Measurements from ENCODE around the gene NRG2. TPM values are rescaled to one million over a fixed set of nuclear protein-coding genes. Genes with fewer than 3 reads are reported as not detected.
A peak's percentile ranks its signal among the peaks of the same experiment; 100 is the strongest.

NRG2 gene
- total RNA-seq, 1 donor from 2014 or later, result 1.4 TPM

DNA sequence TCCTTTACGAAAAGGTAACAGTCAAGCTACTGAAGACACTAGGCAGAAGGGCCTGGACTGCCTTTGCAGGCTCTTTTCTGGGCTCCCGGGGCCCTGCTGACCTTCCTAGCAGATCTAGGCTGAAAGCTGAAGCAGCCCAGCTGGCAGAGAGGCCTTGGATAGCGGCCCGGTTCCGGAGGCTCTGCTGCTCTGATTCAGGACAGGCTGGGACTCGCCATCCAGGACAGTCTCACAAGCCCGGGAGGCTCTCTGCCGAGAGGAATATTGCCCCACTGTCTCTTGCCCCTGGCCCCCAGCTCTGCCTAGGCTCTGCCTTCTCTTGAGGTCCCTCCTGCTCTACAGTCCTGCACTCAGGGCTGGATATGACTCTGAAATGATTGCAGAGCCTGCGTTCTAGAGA is 179.7 kb downstream of the NRG2 start:
- Mint-ChIP-seq H3K27me3 (peaks cover 36% of the 10 kb centered on the region), H3K36me3 (no peaks in the 10 kb centered on the region), H3K4me3 (no peak overlapping the region), H3K27ac (no peak overlapping the region), H3K4me1 (ENCODE audit: unreplicated experiment) (no peaks in the 10 kb centered on the region), H3K9me3 (no peaks in the 10 kb centered on the region)
- TF ChIP-seq, protein P1, sequence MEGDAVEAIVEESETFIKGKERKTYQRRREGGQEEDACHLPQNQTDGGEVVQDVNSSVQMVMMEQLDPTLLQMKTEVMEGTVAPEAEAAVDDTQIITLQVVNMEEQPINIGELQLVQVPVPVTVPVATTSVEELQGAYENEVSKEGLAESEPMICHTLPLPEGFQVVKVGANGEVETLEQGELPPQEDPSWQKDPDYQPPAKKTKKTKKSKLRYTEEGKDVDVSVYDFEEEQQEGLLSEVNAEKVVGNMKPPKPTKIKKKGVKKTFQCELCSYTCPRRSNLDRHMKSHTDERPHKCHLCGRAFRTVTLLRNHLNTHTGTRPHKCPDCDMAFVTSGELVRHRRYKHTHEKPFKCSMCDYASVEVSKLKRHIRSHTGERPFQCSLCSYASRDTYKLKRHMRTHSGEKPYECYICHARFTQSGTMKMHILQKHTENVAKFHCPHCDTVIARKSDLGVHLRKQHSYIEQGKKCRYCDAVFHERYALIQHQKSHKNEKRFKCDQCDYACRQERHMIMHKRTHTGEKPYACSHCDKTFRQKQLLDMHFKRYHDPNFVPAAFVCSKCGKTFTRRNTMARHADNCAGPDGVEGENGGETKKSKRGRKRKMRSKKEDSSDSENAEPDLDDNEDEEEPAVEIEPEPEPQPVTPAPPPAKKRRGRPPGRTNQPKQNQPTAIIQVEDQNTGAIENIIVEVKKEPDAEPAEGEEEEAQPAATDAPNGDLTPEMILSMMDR (conservative IDR thresholded peaks at IDR 0.05), result no peak
- DNase-seq (ENCODE audit: extremely low spot score, unreplicated experiment), result no peak

GRCh38 chr5:139862803-139863202 is 180.3 kb downstream of the NRG2 start:
- Mint-ChIP-seq H3K27me3 (peaks cover 33% of the 10 kb centered on the region), H3K36me3 (no peaks in the 10 kb centered on the region), H3K4me1 (ENCODE audit: unreplicated experiment) (no peaks in the 10 kb centered on the region), H3K27ac (no peak overlapping the region), H3K9me3 (no peaks in the 10 kb centered on the region), H3K4me3 (no peak overlapping the region)
- DNase-seq (ENCODE audit: extremely low spot score, unreplicated experiment), result no peak
- TF ChIP-seq, protein P1 (conservative IDR thresholded peaks at IDR 0.05), result peak; percentile 30

GRCh38 chr5:139862313-139862712 is 180.8 kb downstream of the NRG2 start:
- no peak overlapping the region for H3K27ac Mint-ChIP-seq
- no peaks in the 10 kb centered on the region for H3K4me1 Mint-ChIP-seq (ENCODE audit: unreplicated experiment)
- no peak for DNase-seq (ENCODE audit: extremely low spot score, unreplicated experiment)
- TF ChIP-seq, protein P1 (conservative IDR thresholded peaks at IDR 0.05), result no peak
- no peaks in the 10 kb centered on the region for H3K36me3 Mint-ChIP-seq
- no peaks in the 10 kb centered on the region for H3K9me3 Mint-ChIP-seq
- peaks cover 30% of the 10 kb centered on the region for H3K27me3 Mint-ChIP-seq
- no peak overlapping the region for H3K4me3 Mint-ChIP-seq

- Mint-ChIP-seq H3K27ac (no peak overlapping the region), H3K4me3 (no peak overlapping the region), H3K4me1 (ENCODE audit: unreplicated experiment) (no peaks in the 10 kb centered on the region), H3K36me3 (no peaks in the 10 kb centered on the region), H3K27me3 (peaks cover 25% of the 10 kb centered on the region), H3K9me3 (no peaks in the 10 kb centered on the region)
- no peak for DNase-seq (ENCODE audit: extremely low spot score, unreplicated experiment)
- TF ChIP-seq, protein P1 (conservative IDR thresholded peaks at IDR 0.05), result no peak
Observed at GRCh38 chr5:139861889-139862207, 181.3 kb downstream of the NRG2 start.

GRCh38 chr5:139861021-139861888 is 181.8 kb downstream of the NRG2 start:
- Mint-ChIP-seq H3K9me3 (no peaks in the 10 kb centered on the region), H3K36me3 (no peaks in the 10 kb centered on the region), H3K4me3 (no peak overlapping the region), H3K4me1 (ENCODE audit: unreplicated experiment) (no peaks in the 10 kb centered on the region), H3K27me3 (peaks cover 21% of the 10 kb centered on the region), H3K27ac (no peak overlapping the region)
- DNase-seq (ENCODE audit: extremely low spot score, unreplicated experiment), result no peak
- TF ChIP-seq, protein P1 (conservative IDR thresholded peaks at IDR 0.05), result no peak
